ENCODE results near the gene NRXN3. TPM values are rescaled to one million over a fixed set of nuclear protein-coding genes. Genes with fewer than 3 reads are reported as not detected.

Gene NRXN3
- total RNA-seq, 5 donors from 2014 or later (not counting 1 experiment from before 2014, with no cell fraction given) = not detected

DNA sequence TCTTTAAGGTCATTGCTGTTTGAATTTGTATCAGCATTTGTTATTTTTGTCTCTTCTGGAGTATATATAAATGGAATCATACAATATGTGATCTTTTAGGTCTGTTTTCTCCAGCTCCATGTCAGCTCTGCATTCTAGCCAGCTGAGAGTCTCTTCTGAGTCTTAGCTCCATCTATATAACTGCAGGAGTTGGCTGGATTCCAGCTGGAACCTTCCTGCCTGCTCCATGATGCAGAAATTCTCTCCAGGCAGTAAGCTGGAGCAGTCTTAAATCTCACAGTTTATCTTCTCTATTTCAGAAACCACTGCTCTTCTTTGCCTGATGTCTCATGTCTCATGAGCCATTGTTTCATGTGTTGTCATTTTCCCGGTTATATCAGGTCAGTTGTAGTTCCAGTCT, 827.6 kb downstream of the NRXN3 start:
- Histone ChIP-seq H3K4me1 (ENCODE audit: control insufficient read depth in 1 of 2, extremely low read depth in 1 of 2, insufficient read depth in 2 of 2, low read length in 2 of 2) (no peaks in the 10 kb centered on the region), H3K27me3 (replicated peaks in 1 of 2; ENCODE audit: control insufficient read depth in 2 of 2, extremely low read depth in 1 of 2, insufficient read depth in 2 of 2, low read length in 1 of 2) (no peaks in the 10 kb centered on the region), H3K36me3 (ENCODE audit: control insufficient read depth in 2 of 2, extremely low read depth in 1 of 2, insufficient read depth in 1 of 2, low read length in 1 of 2) (no peaks in the 10 kb centered on the region), H3K9me3 (no peaks in the 10 kb centered on the region), H3K27ac (ENCODE audit: low read length) (no peak overlapping the region), H3K4me3 (ENCODE audit: control insufficient read depth in 1 of 2, extremely low read depth in 1 of 2, low read length in 1 of 2) (no peak overlapping the region)
- no peaks in the 10 kb centered on the region for H3K36me3 Mint-ChIP-seq
- ATAC-seq (replicated peaks in 1 of 4) (no peak), DNase-seq (no peak)
- peaks cover 0 to 5% (median 2%) of the 10 kb centered on the region in 3 donors for H3K9me3 Mint-ChIP-seq
- no peak overlapping the region for H3K4me3 Mint-ChIP-seq
- peaks cover 0 to 10% of the 10 kb centered on the region in 2 donors for H3K27me3 Mint-ChIP-seq
- H3K4me1 Mint-ChIP-seq = no peaks in the 10 kb centered on the region
- H3K27ac Mint-ChIP-seq = no peak overlapping the region
- ChIA-PET CTCF (no interaction called here), POLR2A (no interaction called here)
- WGBS (ENCODE audit: insufficient coverage) = no CpG with 5 or more reads among the region's 1 CpG

GRCh38 chr14:79009286-79009685, 839.1 kb downstream of the NRXN3 start:
- Histone ChIP-seq H3K27me3 (replicated peaks in 1 of 2; ENCODE audit: control insufficient read depth in 2 of 2, extremely low read depth in 1 of 2, insufficient read depth in 2 of 2, low read length in 1 of 2) (no peaks in the 10 kb centered on the region), H3K27ac (ENCODE audit: low read length) (no peak overlapping the region), H3K9me3 (no peaks in the 10 kb centered on the region), H3K4me3 (ENCODE audit: control insufficient read depth in 1 of 2, extremely low read depth in 1 of 2, low read length in 1 of 2) (no peak overlapping the region), H3K36me3 (ENCODE audit: control insufficient read depth in 2 of 2, extremely low read depth in 1 of 2, insufficient read depth in 1 of 2, low read length in 1 of 2) (no peaks in the 10 kb centered on the region), H3K4me1 (ENCODE audit: control insufficient read depth in 1 of 2, extremely low read depth in 1 of 2, insufficient read depth in 2 of 2, low read length in 2 of 2) (no peaks in the 10 kb centered on the region)
- ATAC-seq (replicated peaks in 1 of 4) = no peak
- POLR2A ChIA-PET = no interaction called here
- H3K4me3 Mint-ChIP-seq = no peak overlapping the region
- peaks cover 2 to 20% of the 10 kb centered on the region in 2 donors for H3K27me3 Mint-ChIP-seq
- DNase-seq = no peak
- no peak overlapping the region for H3K27ac Mint-ChIP-seq
- CTCF ChIA-PET = no interaction called here
- no peaks in the 10 kb centered on the region for H3K4me1 Mint-ChIP-seq
- no CpG with 5 or more reads among the region's 2 CpGs for WGBS (ENCODE audit: insufficient coverage)
- H3K9me3 Mint-ChIP-seq = no peaks in the 10 kb centered on the region
- no peaks in the 10 kb centered on the region for H3K36me3 Mint-ChIP-seq

DNA sequence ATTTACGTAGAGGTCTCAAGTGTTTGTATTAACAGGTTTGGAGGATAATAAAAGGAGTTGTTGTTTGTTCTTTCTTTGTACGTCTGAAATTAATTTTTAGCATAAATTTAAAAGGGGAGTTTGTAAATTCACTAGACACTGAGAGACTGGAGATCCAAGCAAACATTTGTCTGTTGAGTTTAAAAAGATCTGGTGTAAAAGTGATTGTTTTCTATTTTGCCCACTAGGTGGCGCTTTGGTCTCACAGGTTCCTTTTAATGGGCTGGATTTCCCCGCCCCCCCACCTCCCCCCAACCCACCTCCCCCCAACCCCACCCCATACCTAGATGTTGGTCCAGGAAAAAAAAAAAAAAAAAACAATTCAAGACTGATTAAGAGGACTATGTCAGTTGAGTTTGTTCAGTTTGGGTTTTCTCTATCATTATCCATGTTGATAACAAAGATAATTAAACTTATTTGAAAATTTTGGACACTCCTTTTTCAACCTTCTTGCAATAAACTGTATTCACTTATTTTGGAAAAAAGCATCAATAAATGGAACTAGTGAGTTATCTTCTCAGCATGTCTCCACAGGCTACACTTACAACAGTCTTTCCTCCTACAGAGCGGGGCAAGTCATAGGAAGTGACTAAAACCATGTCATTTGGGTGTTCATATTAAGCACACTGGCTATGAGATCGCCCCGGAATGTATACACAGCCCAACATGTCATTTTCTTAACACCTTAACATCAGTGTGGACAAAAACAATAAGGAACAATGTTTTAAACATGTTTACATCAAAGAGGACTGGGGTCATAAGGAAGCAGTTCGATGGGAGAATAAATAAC, 841.1 kb downstream of the NRXN3 start:
- Histone ChIP-seq H3K27me3 (replicated peaks in 1 of 2; ENCODE audit: control insufficient read depth in 2 of 2, extremely low read depth in 1 of 2, insufficient read depth in 2 of 2, low read length in 1 of 2) (no peaks in the 10 kb centered on the region), H3K4me3 (ENCODE audit: control insufficient read depth in 1 of 2, extremely low read depth in 1 of 2, low read length in 1 of 2) (no peak overlapping the region), H3K36me3 (ENCODE audit: control insufficient read depth in 2 of 2, extremely low read depth in 1 of 2, insufficient read depth in 1 of 2, low read length in 1 of 2) (no peaks in the 10 kb centered on the region), H3K4me1 (ENCODE audit: control insufficient read depth in 1 of 2, extremely low read depth in 1 of 2, insufficient read depth in 2 of 2, low read length in 2 of 2) (no peaks in the 10 kb centered on the region), H3K27ac (ENCODE audit: low read length) (no peak overlapping the region), H3K9me3 (no peaks in the 10 kb centered on the region)
- Mint-ChIP-seq H3K4me1 (no peaks in the 10 kb centered on the region), H3K36me3 (no peaks in the 10 kb centered on the region), H3K27ac (no peak overlapping the region), H3K27me3 (peaks cover 0 to 8% of the 10 kb centered on the region in 2 donors), H3K9me3 (no peaks in the 10 kb centered on the region), H3K4me3 (no peak overlapping the region)
- 55% methylated on average over 2 of the region's 8 CpGs for WGBS (ENCODE audit: insufficient coverage)
- CTCF ChIA-PET = no interaction called here
- POLR2A ChIA-PET = no interaction called here
- peak in 2 of 35 experiments; percentile 0 to 25 for DNase-seq
- ATAC-seq (replicated peaks in 1 of 4) = no peak

DNA sequence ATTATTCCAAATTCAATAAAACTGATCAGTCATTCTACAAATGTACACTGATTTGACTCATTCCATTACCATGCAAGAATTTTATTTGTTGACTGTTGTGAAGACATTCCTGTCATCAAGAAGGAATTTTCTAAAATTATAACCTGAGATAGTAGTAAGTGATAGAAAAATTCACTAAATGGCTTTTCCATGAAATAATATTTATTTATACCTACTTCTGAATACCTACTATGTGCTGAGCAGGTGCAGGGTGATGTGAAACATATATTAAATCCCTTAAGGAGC, 841.7 kb downstream of the NRXN3 start:
- Histone ChIP-seq H3K9me3 (no peaks in the 10 kb centered on the region), H3K4me1 (ENCODE audit: control insufficient read depth in 1 of 2, extremely low read depth in 1 of 2, insufficient read depth in 2 of 2, low read length in 2 of 2) (no peaks in the 10 kb centered on the region), H3K27me3 (replicated peaks in 1 of 2; ENCODE audit: control insufficient read depth in 2 of 2, extremely low read depth in 1 of 2, insufficient read depth in 2 of 2, low read length in 1 of 2) (no peaks in the 10 kb centered on the region), H3K36me3 (ENCODE audit: control insufficient read depth in 2 of 2, extremely low read depth in 1 of 2, insufficient read depth in 1 of 2, low read length in 1 of 2) (no peaks in the 10 kb centered on the region), H3K27ac (ENCODE audit: low read length) (no peak overlapping the region), H3K4me3 (ENCODE audit: control insufficient read depth in 1 of 2, extremely low read depth in 1 of 2, low read length in 1 of 2) (no peak overlapping the region)
- no peaks in the 10 kb centered on the region for H3K9me3 Mint-ChIP-seq
- ATAC-seq (replicated peaks in 1 of 4) (no peak), DNase-seq (no peak)
- no peak overlapping the region for H3K4me3 Mint-ChIP-seq
- no peaks in the 10 kb centered on the region for H3K4me1 Mint-ChIP-seq
- H3K27ac Mint-ChIP-seq = no peak overlapping the region
- ChIA-PET CTCF (no interaction called here), POLR2A (no interaction called here)
- H3K36me3 Mint-ChIP-seq = no peaks in the 10 kb centered on the region
- peaks cover 0 to 8% of the 10 kb centered on the region in 2 donors for H3K27me3 Mint-ChIP-seq

- Histone ChIP-seq H3K27me3 (replicated peaks in 1 of 2; ENCODE audit: control insufficient read depth in 2 of 2, extremely low read depth in 1 of 2, insufficient read depth in 2 of 2, low read length in 1 of 2) (no peaks in the 10 kb centered on the region), H3K4me1 (ENCODE audit: control insufficient read depth in 1 of 2, extremely low read depth in 1 of 2, insufficient read depth in 2 of 2, low read length in 2 of 2) (no peaks in the 10 kb centered on the region), H3K4me3 (ENCODE audit: control insufficient read depth in 1 of 2, extremely low read depth in 1 of 2, low read length in 1 of 2) (no peak overlapping the region), H3K27ac (ENCODE audit: low read length) (no peak overlapping the region), H3K9me3 (no peaks in the 10 kb centered on the region), H3K36me3 (ENCODE audit: control insufficient read depth in 2 of 2, extremely low read depth in 1 of 2, insufficient read depth in 1 of 2, low read length in 1 of 2) (no peaks in the 10 kb centered on the region)
- Mint-ChIP-seq H3K4me3 (no peak overlapping the region), H3K36me3 (no peaks in the 10 kb centered on the region), H3K4me1 (no peaks in the 10 kb centered on the region), H3K27ac (no peak overlapping the region), H3K27me3 (peaks cover 0 to 5% of the 10 kb centered on the region in 2 donors), H3K9me3 (no peaks in the 10 kb centered on the region)
- DNase-seq = no peak
- CTCF ChIA-PET = no interaction called here
- ATAC-seq (replicated peaks in 1 of 4) = no peak
- 93% methylated on average over 2 of the region's 7 CpGs for WGBS (ENCODE audit: insufficient coverage)
- POLR2A ChIA-PET = no interaction called here
Measured at GRCh38 chr14:79016828-79017505, 846.8 kb downstream of the NRXN3 start.

DNA sequence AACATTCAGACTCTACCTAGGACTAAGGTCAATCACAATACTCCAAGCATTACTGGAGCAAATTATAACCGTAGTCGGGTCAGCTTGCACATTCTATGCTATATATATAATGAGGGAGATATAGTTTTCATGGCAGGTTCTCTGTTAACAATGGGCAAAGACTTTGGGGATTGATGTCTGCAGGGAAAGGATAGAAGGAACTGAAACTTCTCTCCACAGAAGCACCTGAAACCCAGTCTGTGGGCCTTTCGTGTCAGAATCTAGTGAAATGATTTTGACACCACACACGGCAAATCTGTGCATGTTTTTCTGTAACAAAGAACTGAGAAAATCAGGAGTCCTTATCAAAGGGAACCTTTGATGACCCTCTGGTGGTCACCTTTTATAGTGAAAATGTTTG, 847.4 kb downstream of the NRXN3 start:
- Mint-ChIP-seq H3K36me3 (no peaks in the 10 kb centered on the region), H3K9me3 (no peaks in the 10 kb centered on the region), H3K27ac (no peak overlapping the region), H3K4me3 (no peak overlapping the region), H3K27me3 (peaks cover 0 to 5% of the 10 kb centered on the region in 2 donors), H3K4me1 (no peaks in the 10 kb centered on the region)
- ChIA-PET POLR2A (no interaction called here), CTCF (no interaction called here)
- Histone ChIP-seq H3K9me3 (no peaks in the 10 kb centered on the region), H3K36me3 (ENCODE audit: control insufficient read depth in 2 of 2, extremely low read depth in 1 of 2, insufficient read depth in 1 of 2, low read length in 1 of 2) (no peaks in the 10 kb centered on the region), H3K4me1 (ENCODE audit: control insufficient read depth in 1 of 2, extremely low read depth in 1 of 2, insufficient read depth in 2 of 2, low read length in 2 of 2) (no peaks in the 10 kb centered on the region), H3K27me3 (replicated peaks in 1 of 2; ENCODE audit: control insufficient read depth in 2 of 2, extremely low read depth in 1 of 2, insufficient read depth in 2 of 2, low read length in 1 of 2) (no peaks in the 10 kb centered on the region), H3K4me3 (ENCODE audit: control insufficient read depth in 1 of 2, extremely low read depth in 1 of 2, low read length in 1 of 2) (no peak overlapping the region), H3K27ac (ENCODE audit: low read length) (no peak overlapping the region)
- DNase-seq (no peak), ATAC-seq (replicated peaks in 1 of 4) (no peak)
- WGBS (ENCODE audit: insufficient coverage) = 80% methylated on average over 2 of the region's 4 CpGs
